Skeletal muscle satellite cell (primary cell): ENCODE data around the gene ZW10. TPM values are rescaled to one million over a fixed set of nuclear protein-coding genes. Genes with fewer than 3 reads are reported as not detected.

Experiments used
- small RNA-seq: library from RNA; depleted of rRNA; stranded (forward); fragments of <200 nt; gene quantifications from one replicate; pipeline ENCODE3, GENCODE V24; 2012

ZW10 gene

Small RNA genes within 50 kb of the gene (small RNA-seq; reads per million reads assigned to genes)
- not detected for gene LRRC37A13P
- not detected for gene RPS29P19
